Neural progenitor cell (in vitro differentiated cells): ENCODE measurements around the gene ORC2. TPM values are rescaled to one million over a fixed set of nuclear protein-coding genes. Genes with fewer than 3 reads are reported as not detected.

ENCODE experiments used
- DNase-seq: peaks from one replicate; pipeline ENCODE4 v3.0.0-alpha.2; 2016; ENCODE audit warnings: low spot score
- H2AFZ ChIP-seq: fragments of 200-600 bp; sonication (generic); replicated peaks from 2 replicates; pipeline ENCODE4 v1.6.1; 2016; ENCODE audit warnings: antibody characterized with exemption
- H3F3A ChIP-seq: fragments of 200-600 bp; sonication (generic); 2 replicates; pipeline ENCODE4 v1.6.1; 2016; ENCODE audit warnings: antibody characterized with exemption, low read depth
- H3K27ac ChIP-seq: fragments of 200-600 bp; sonication (generic); 2 replicates; pipeline ENCODE4 v1.5.1; 2016; ENCODE audit warnings: mild to moderate bottlenecking
- H3K27me3 ChIP-seq: fragments of 200-600 bp; sonication (generic); 2 replicates; pipeline ENCODE4 v1.6.1; 2016; ENCODE audit warnings: mild to moderate bottlenecking, moderate library complexity
- H3K36me3 ChIP-seq: fragments of 200-600 bp; sonication (generic); 2 replicates; pipeline ENCODE4 v1.5.1; 2016
- H3K4me1 ChIP-seq: fragments of 200-600 bp; sonication (generic); 2 replicates; pipeline ENCODE4 v1.6.1; 2016; ENCODE audit warnings: mixed run types
- H3K4me2 ChIP-seq: fragments of 200-600 bp; sonication (generic); 2 replicates; pipeline ENCODE4 v1.6.1; 2016
- H3K4me3 ChIP-seq: fragments of 200-600 bp; sonication (generic); 2 replicates; pipeline ENCODE4 v1.5.1; 2016
- H3K79me2 ChIP-seq: fragments of 200-600 bp; sonication (generic); 2 replicates; pipeline ENCODE4 v1.6.1; 2016; ENCODE audit warnings: low read depth
- H3K9ac ChIP-seq: fragments of 200-600 bp; sonication (generic); 2 replicates; pipeline ENCODE4 v1.6.1; 2016
- H3K9me3 ChIP-seq: fragments of 200-600 bp; sonication (generic); 2 replicates; pipeline ENCODE4 v1.5.1; 2016; ENCODE audit warnings: low read depth
- H4K20me1 ChIP-seq: fragments of 200-600 bp; sonication (generic); 2 replicates; pipeline ENCODE4 v1.6.1; 2016; ENCODE audit warnings: low read depth
- H3K27ac Mint-ChIP-seq: 3 replicates; pipeline ENCODE4 v1.8.0; 2021; ENCODE audit warnings: mixed read lengths
- H3K27me3 Mint-ChIP-seq: 2 replicates; pipeline ENCODE4 v1.8.0; 2022; ENCODE audit warnings: low read depth, mild to moderate bottlenecking, inconsistent platforms, moderate library complexity, mixed read lengths; ENCODE audit not compliant: insufficient read depth
- H3K36me3 Mint-ChIP-seq: 3 replicates; pipeline ENCODE4 v1.8.0; 2021; ENCODE audit warnings: mixed read lengths
- H3K4me1 Mint-ChIP-seq: 3 replicates; pipeline ENCODE4 v1.8.0; 2021; ENCODE audit warnings: mixed read lengths
- H3K4me3 Mint-ChIP-seq: 3 replicates; pipeline ENCODE4 v1.8.0; 2021; ENCODE audit warnings: mild to moderate bottlenecking, moderate library complexity, mixed read lengths
- H3K9me3 Mint-ChIP-seq: 3 replicates; pipeline ENCODE4 v1.8.0; 2020; ENCODE audit warnings: mixed read lengths
- CTCF ChIP-seq: fragments of 200-600 bp; sonication (generic); IDR thresholded peaks from 2 replicates; pipeline ENCODE4 v1.5.1; 2017; ENCODE audit warnings: antibody characterized with exemption, mild to moderate bottlenecking
- EZH2 ChIP-seq: fragments of 200-600 bp; sonication (generic); IDR thresholded peaks from 2 replicates; pipeline ENCODE4 v1.6.1; 2017; ENCODE audit warnings: antibody characterized with exemption, mild to moderate bottlenecking, moderate library complexity
- EZH2phosphoT487 ChIP-seq: fragments of 200-600 bp; sonication (generic); IDR thresholded peaks from 2 replicates; pipeline ENCODE4 v1.6.1; 2017; ENCODE audit warnings: antibody characterized with exemption
- total RNA-seq: library from RNA; depleted of rRNA; stranded (reverse); fragments of >200 nt; gene quantifications from 2 replicates; pipeline ENCODE4 v1.2.3, GENCODE V29; 2015; ENCODE audit warnings: low replicate concordance

ORC2 gene
- total RNA-seq, 1 donor from 2014 or later: 75.4 TPM

- H3K36me3 Mint-ChIP-seq: peaks cover 23% of the 10 kb centered on the region
Observed at GRCh38 chr2:200877443-200877842, 86.0 kb downstream of the ORC2 start.

GRCh38 chr2:200873560-200873959, 89.9 kb downstream of the ORC2 start:
- Mint-ChIP-seq H3K27me3 (no peaks in the 10 kb centered on the region), H3K4me1 (no peaks in the 10 kb centered on the region), H3K36me3 (peaks cover 16% of the 10 kb centered on the region), H3K4me3 (no peak overlapping the region), H3K27ac (no peak overlapping the region), H3K9me3 (no peaks in the 10 kb centered on the region)
- Histone ChIP-seq H3F3A (no peaks in the 10 kb centered on the region), H3K79me2 (no peaks in the 10 kb centered on the region), H3K27me3 (no peaks in the 10 kb centered on the region), H3K4me2 (no peak overlapping the region), H3K36me3 (peaks cover 7% of the 10 kb centered on the region), H2AFZ (no peak overlapping the region), H3K9ac (no peak overlapping the region), H3K9me3 (no peaks in the 10 kb centered on the region), H4K20me1 (no peaks in the 10 kb centered on the region), H3K4me1 (no peaks in the 10 kb centered on the region), H3K4me3 (no peak overlapping the region), H3K27ac (no peak overlapping the region)
- no peak for DNase-seq
- TF ChIP-seq EZH2phosphoT487: no peak
- no peak for TF ChIP-seq EZH2
- no peak for TF ChIP-seq CTCF

More at GRCh38 chr2:200877443-200877842, 86.0 kb downstream of the ORC2 start:
- DNase-seq: no peak
- Histone ChIP-seq H3K36me3 (peaks cover 5% of the 10 kb centered on the region), H3K4me1 (no peaks in the 10 kb centered on the region), H3K79me2 (no peaks in the 10 kb centered on the region), H3K9me3 (no peaks in the 10 kb centered on the region), H4K20me1 (no peaks in the 10 kb centered on the region), H3K4me3 (no peak overlapping the region), H2AFZ (no peak overlapping the region), H3K4me2 (no peak overlapping the region), H3K27ac (no peak overlapping the region), H3K9ac (no peak overlapping the region), H3K27me3 (no peaks in the 10 kb centered on the region), H3F3A (no peaks in the 10 kb centered on the region)
- no peak overlapping the region for H3K4me3 Mint-ChIP-seq
- no peaks in the 10 kb centered on the region for H3K4me1 Mint-ChIP-seq
- H3K9me3 Mint-ChIP-seq: no peaks in the 10 kb centered on the region
- H3K27me3 Mint-ChIP-seq: no peaks in the 10 kb centered on the region
- no peak for TF ChIP-seq EZH2
- TF ChIP-seq EZH2phosphoT487: no peak
- no peak for TF ChIP-seq CTCF
- H3K27ac Mint-ChIP-seq: no peak overlapping the region

GRCh38 chr2:200871151-200871550, 92.3 kb downstream of the ORC2 start:
- H3K36me3 ChIP-seq: peaks cover 7% of the 10 kb centered on the region
- H3K9ac ChIP-seq: no peak overlapping the region
- no peaks in the 10 kb centered on the region for H4K20me1 ChIP-seq
- no peak overlapping the region for H3K27ac Mint-ChIP-seq
- H3K27me3 ChIP-seq: no peaks in the 10 kb centered on the region
- no peak overlapping the region for H3K4me3 Mint-ChIP-seq
- no peak for DNase-seq
- no peaks in the 10 kb centered on the region for H3K4me1 Mint-ChIP-seq
- H2AFZ ChIP-seq: no peak overlapping the region
- no peaks in the 10 kb centered on the region for H3K4me1 ChIP-seq
- no peak overlapping the region for H3K4me3 ChIP-seq
- H3K27me3 Mint-ChIP-seq: no peaks in the 10 kb centered on the region
- no peaks in the 10 kb centered on the region for H3K9me3 Mint-ChIP-seq
- H3K27ac ChIP-seq: no peak overlapping the region
- no peaks in the 10 kb centered on the region for H3K9me3 ChIP-seq
- no peak for TF ChIP-seq CTCF
- no peak for TF ChIP-seq EZH2
- no peak for TF ChIP-seq EZH2phosphoT487
- H3K4me2 ChIP-seq: no peak overlapping the region
- no peaks in the 10 kb centered on the region for H3F3A ChIP-seq
- H3K36me3 Mint-ChIP-seq: peaks cover 12% of the 10 kb centered on the region
- H3K79me2 ChIP-seq: no peaks in the 10 kb centered on the region
